K562 (cell line): ENCODE measurements around the gene UBE2D2. TPM values are rescaled to one million over a fixed set of nuclear protein-coding genes. Genes with fewer than 3 reads are reported as not detected.

ENCODE experiments used
- DMBX1 ChIP-seq: fragments of 250-450 bp; sonication (Bioruptor Pico); IDR thresholded peaks from 2 replicates; pipeline ENCODE4 v1.8.0; 2022; ENCODE audit warnings: inconsistent platforms, mild to moderate bottlenecking, moderate library complexity, borderline replicate concordance
- ESRRB ChIP-seq: fragments of 250-450 bp; sonication (Bioruptor Pico); IDR thresholded peaks from 2 replicates; pipeline ENCODE4 v1.5.0; 2020; ENCODE audit warnings: mild to moderate bottlenecking, moderate library complexity, borderline replicate concordance
- FOXJ3 ChIP-seq: sonication (generic); formaldehyde crosslinking; IDR thresholded peaks from 2 replicates; pipeline ENCODE4 v1.4.0; 2020; ENCODE audit warnings: mild to moderate bottlenecking, missing genetic modification reagents
- GABPB2 ChIP-seq: fragments of 250-450 bp; sonication (Bioruptor Pico); conservative IDR thresholded peaks from 2 replicates; pipeline ENCODE4 v1.5.1; 2021; ENCODE audit warnings: mild to moderate bottlenecking
- NCOA2 ChIP-seq, 2 experiments: fragments of 450-650 bp; IDR thresholded peaks; 2 replicates each; pipeline ENCODE4 v1.6.1; 2018; ENCODE audit warnings: mild to moderate bottlenecking in 2 of 2, moderate library complexity in 1 of 2; ENCODE audit not compliant: partially characterized antibody in 2 of 2
- NR2C2 ChIP-seq, 2 experiments: fragments of 200-800 bp in 1 of 2; sonication (Bioruptor generic) in 1 of 2; sonication (generic) in 1 of 2; formaldehyde crosslinking in 1 of 2; IDR thresholded peaks; 2 replicates each; pipeline versions ENCODE4 v1.6.1 to v1.8.0; 2016 to 2022; ENCODE audit warnings: mild to moderate bottlenecking in 1 of 2, missing compliant biosample characterization in 1 of 2, missing genetic modification characterization in 1 of 2, missing genetic modification reagents in 1 of 2
- OTX1 ChIP-seq: fragments of 450-650 bp; formaldehyde crosslinking; IDR thresholded peaks from 2 replicates; pipeline ENCODE4 v1.4.0; 2022; ENCODE audit warnings: mild to moderate bottlenecking
- PHF21A ChIP-seq: fragments of 450-650 bp; IDR thresholded peaks from 2 replicates; pipeline ENCODE4 v1.6.1; 2017; ENCODE audit warnings: low read depth, borderline replicate concordance
- TAF9B ChIP-seq: fragments of 450-650 bp; IDR thresholded peaks from 2 replicates; pipeline ENCODE4 v1.6.1; 2018; ENCODE audit warnings: mild to moderate bottlenecking; ENCODE audit not compliant: partially characterized antibody
- TGIF2 ChIP-seq: sonication (generic); formaldehyde crosslinking; IDR thresholded peaks from 2 replicates; pipeline ENCODE4 v1.8.1; 2022; ENCODE audit warnings: mild to moderate bottlenecking, missing genetic modification reagents, moderate library complexity
- THRAP3 ChIP-seq: fragments of 450-650 bp; IDR thresholded peaks from 2 replicates; pipeline ENCODE4 v1.6.1; 2016; ENCODE audit warnings: mild to moderate bottlenecking, inconsistent platforms, borderline replicate concordance
- YBX1 ChIP-seq: fragments of 450-650 bp; IDR thresholded peaks from 2 replicates; pipeline ENCODE4 v1.7.1; 2016; ENCODE audit warnings: mild to moderate bottlenecking
- ZFP30 ChIP-seq: fragments of 250-450 bp; sonication (Bioruptor Pico); IDR thresholded peaks from 2 replicates; pipeline ENCODE4 v1.8.0; 2022; ENCODE audit warnings: moderate library complexity, mild to moderate bottlenecking, inconsistent platforms, borderline replicate concordance
- ZNF12 ChIP-seq: sonication (generic); formaldehyde crosslinking; IDR thresholded peaks from 2 replicates; pipeline ENCODE4 v1.4.0; 2020; ENCODE audit warnings: mild to moderate bottlenecking, missing genetic modification reagents
- ZNF79 ChIP-seq: fragments of 250-450 bp; sonication (Bioruptor Pico); IDR thresholded peaks from 2 replicates; pipeline ENCODE4 v1.4.0; 2020; ENCODE audit warnings: low read depth, mild to moderate bottlenecking, moderate library complexity
- polyA plus RNA-seq, 8 experiments: library from polyadenylated mRNA; depleted of rRNA in 4 of 8; stranded (reverse) in 5 of 8; unstranded in 3 of 8; fragments of >200 nt; fragmentation: Nextera tagmentation in 2 of 8; fragmentation: Illumina TruSeq in 1 of 8; extraction: Ambion mirVana in 2 of 8; extraction: Trizol in 1 of 8; gene quantifications; 2 replicates each; pipeline versions ENCODE4 v1.2.1 to v1.2.3, GENCODE V29; 2011 to 2014; ENCODE audit warnings: inconsistent platforms in 1 of 8, missing spikeins in 1 of 8
- total RNA-seq, 7 experiments: library from RNA; depleted of rRNA in 6 of 7; stranded (reverse); fragments of >200 nt in 6 of 7; fragmentation: Illumina TruSeq in 2 of 7; extraction: Trizol in 2 of 7; gene quantifications; 2 replicates each; pipeline versions ENCODE4 v1.2.1 to v1.2.3, GENCODE V29; 2011 to 2021; ENCODE audit warnings: low replicate concordance in 1 of 7
- TF ChIP-seq, protein P1 (sequence below): fragments of 250-450 bp; sonication (Bioruptor Pico); IDR thresholded peaks from 2 replicates; pipeline ENCODE4 v1.9.0; 2021; ENCODE audit warnings: mild to moderate bottlenecking, inconsistent platforms
- TF ChIP-seq, protein P2 (sequence below): IDR thresholded peaks from 2 replicates; pipeline ENCODE4 v1.6.1; 2016; ENCODE audit warnings: missing genetic modification characterization, missing compliant biosample characterization
- TF ChIP-seq, protein P3 (sequence below): sonication (generic); formaldehyde crosslinking; IDR thresholded peaks from 2 replicates; pipeline ENCODE4 v1.8.1; 2023; ENCODE audit warnings: missing genetic modification reagents, mild to moderate bottlenecking, borderline replicate concordance

Gene UBE2D2
- total and polyA plus RNA-seq, 9 of the 15 experiments (the other 6 are each of a cell fraction or from before 2014, with no cell fraction given), result 53.6 to 198 (median 122) TPM

DNA sequence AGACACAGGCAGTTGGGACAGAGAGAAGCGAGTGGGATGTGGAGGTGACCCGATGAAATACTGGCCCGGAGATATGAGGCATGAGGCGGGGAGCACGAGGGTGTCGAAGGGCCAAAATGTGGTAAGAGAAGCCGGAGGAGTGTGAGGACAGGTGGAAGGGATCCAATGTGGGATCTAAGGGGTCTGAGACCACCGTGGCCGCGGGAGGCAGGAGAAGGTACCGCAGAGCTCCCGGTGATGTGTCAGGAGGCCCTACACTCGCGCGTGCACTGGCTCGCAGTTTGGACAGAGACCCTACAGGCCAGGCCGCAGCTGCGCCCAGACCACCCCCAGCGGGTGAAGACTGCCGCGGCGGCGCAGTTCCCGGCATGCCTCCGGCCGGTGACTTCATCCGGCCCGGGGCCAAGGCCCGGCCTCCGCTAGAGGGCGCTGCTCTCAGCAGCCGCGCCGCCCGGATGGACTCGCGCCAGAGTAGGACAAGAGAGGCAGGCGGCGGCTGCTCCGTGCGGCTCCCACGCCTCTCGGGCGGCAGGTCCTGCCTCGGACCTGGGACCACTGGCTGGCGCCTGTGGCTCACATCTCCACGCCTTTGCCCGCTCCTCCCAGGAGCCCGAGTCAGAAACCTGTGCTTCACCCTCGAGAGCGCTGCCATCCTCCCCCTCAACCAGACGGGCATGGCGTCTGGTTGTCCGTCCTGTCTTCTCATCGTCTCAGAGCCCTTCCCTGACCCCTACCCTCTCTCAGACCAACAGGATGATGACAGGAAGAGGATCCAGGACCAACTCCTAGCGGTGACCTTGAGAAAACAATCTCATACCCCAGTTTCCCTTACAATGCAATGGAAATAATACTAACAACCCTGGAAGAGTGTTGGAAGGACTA, 43.2 kb upstream of the UBE2D2 start (continued):
- peak; percentile 36; the same call in 1 of the 2 replicates for TF ChIP-seq OTX1
- no peak for TF ChIP-seq ZFP30
- TF ChIP-seq ZNF79 (CRISPR knock-in tag), result no peak
- TF ChIP-seq TGIF2, result no peak
- peak; percentile 38; the same call in 1 of the 2 replicates for TF ChIP-seq NR2C2 (CRISPR knock-in tag; IDR thresholded peaks at IDR 0.05)
- peak; percentile 97 for TF ChIP-seq NR2C2 (tag; IDR thresholded peaks at IDR 0.05)
- no peak for TF ChIP-seq FOXJ3 (CRISPR knock-in tag)
- TF ChIP-seq, protein P1, sequence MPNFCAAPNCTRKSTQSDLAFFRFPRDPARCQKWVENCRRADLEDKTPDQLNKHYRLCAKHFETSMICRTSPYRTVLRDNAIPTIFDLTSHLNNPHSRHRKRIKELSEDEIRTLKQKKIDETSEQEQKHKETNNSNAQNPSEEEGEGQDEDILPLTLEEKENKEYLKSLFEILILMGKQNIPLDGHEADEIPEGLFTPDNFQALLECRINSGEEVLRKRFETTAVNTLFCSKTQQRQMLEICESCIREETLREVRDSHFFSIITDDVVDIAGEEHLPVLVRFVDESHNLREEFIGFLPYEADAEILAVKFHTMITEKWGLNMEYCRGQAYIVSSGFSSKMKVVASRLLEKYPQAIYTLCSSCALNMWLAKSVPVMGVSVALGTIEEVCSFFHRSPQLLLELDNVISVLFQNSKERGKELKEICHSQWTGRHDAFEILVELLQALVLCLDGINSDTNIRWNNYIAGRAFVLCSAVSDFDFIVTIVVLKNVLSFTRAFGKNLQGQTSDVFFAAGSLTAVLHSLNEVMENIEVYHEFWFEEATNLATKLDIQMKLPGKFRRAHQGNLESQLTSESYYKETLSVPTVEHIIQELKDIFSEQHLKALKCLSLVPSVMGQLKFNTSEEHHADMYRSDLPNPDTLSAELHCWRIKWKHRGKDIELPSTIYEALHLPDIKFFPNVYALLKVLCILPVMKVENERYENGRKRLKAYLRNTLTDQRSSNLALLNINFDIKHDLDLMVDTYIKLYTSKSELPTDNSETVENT (CRISPR knock-in tag), result peak; percentile 91
- TF ChIP-seq, protein P2, sequence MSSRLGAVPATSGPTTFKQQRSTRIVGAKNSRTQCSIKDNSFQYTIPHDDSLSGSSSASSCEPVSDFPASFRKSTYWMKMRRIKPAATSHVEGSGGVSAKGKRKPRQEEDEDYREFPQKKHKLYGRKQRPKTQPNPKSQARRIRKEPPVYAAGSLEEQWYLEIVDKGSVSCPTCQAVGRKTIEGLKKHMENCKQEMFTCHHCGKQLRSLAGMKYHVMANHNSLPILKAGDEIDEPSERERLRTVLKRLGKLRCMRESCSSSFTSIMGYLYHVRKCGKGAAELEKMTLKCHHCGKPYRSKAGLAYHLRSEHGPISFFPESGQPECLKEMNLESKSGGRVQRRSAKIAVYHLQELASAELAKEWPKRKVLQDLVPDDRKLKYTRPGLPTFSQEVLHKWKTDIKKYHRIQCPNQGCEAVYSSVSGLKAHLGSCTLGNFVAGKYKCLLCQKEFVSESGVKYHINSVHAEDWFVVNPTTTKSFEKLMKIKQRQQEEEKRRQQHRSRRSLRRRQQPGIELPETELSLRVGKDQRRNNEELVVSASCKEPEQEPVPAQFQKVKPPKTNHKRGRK (tag), result no peak
- TF ChIP-seq, protein P3, sequence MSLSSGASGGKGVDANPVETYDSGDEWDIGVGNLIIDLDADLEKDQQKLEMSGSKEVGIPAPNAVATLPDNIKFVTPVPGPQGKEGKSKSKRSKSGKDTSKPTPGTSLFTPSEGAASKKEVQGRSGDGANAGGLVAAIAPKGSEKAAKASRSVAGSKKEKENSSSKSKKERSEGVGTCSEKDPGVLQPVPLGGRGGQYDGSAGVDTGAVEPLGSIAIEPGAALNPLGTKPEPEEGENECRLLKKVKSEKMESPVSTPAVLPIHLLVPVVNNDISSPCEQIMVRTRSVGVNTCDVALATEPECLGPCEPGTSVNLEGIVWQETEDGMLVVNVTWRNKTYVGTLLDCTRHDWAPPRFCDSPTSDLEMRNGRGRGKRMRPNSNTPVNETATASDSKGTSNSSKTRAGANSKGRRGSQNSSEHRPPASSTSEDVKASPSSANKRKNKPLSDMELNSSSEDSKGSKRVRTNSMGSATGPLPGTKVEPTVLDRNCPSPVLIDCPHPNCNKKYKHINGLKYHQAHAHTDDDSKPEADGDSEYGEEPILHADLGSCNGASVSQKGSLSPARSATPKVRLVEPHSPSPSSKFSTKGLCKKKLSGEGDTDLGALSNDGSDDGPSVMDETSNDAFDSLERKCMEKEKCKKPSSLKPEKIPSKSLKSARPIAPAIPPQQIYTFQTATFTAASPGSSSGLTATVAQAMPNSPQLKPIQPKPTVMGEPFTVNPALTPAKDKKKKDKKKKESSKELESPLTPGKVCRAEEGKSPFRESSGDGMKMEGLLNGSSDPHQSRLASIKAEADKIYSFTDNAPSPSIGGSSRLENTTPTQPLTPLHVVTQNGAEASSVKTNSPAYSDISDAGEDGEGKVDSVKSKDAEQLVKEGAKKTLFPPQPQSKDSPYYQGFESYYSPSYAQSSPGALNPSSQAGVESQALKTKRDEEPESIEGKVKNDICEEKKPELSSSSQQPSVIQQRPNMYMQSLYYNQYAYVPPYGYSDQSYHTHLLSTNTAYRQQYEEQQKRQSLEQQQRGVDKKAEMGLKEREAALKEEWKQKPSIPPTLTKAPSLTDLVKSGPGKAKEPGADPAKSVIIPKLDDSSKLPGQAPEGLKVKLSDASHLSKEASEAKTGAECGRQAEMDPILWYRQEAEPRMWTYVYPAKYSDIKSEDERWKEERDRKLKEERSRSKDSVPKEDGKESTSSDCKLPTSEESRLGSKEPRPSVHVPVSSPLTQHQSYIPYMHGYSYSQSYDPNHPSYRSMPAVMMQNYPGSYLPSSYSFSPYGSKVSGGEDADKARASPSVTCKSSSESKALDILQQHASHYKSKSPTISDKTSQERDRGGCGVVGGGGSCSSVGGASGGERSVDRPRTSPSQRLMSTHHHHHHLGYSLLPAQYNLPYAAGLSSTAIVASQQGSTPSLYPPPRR (CRISPR knock-in tag), result peak; percentile 26; the same call in 1 of the 2 replicates
- no peak for TF ChIP-seq NCOA2 (IDR thresholded peaks at IDR 0.05; ENCODE audit: partially characterized antibody in 2 of 2)
- TF ChIP-seq PHF21A, result peak; percentile 69; the same call in 1 of the 2 replicates
- TF ChIP-seq YBX1, result no peak
- peak; percentile 29; the same call in 1 of the 2 replicates for TF ChIP-seq ZNF12 (CRISPR knock-in tag)
- no peak for TF ChIP-seq ESRRB
- no peak; the same call in 1 of the 2 replicates for TF ChIP-seq DMBX1
- no peak for TF ChIP-seq THRAP3
- TF ChIP-seq GABPB2 (CRISPR knock-in tag), result peak; percentile 57; the same call in 1 of the 2 replicates
- peak; percentile 78 for TF ChIP-seq TAF9B
